ENCODE measurements around the gene SH2D4B.

The SH2D4B gene

GRCh38 chr10:80537736-80538480, at the start of gene SH2D4B:
TSS of gene SH2D4B (plus strand) at chr10:80537902. CDS start at chr10:80538332, 430 bp downstream.
- Histone ChIP-seq H3K4me3 (ENCODE audit: low read depth, low read length) (no peak within 1 kb of the TSS), H3K27ac (no peak within 1 kb of the TSS), H3K9me3 (ENCODE audit: severe bottlenecking) (no peaks in the 10 kb centered on the region), H3K27me3 (ENCODE audit: insufficient read depth, low read depth, severe bottlenecking) (no peaks in the 10 kb centered on the region), H3K36me3 (no peaks in the 10 kb centered on the region)
- DNase-seq: no peak
- no peak for TF ChIP-seq CTCF (IDR thresholded peaks at IDR 0.05; ENCODE audit: low read depth, low read length)

GRCh38 chr10:80488539-80489066, 49.1 kb upstream of the SH2D4B start:
- H3K27me3 ChIP-seq (ENCODE audit: insufficient read depth, low read depth, severe bottlenecking): no peaks in the 10 kb centered on the region
- DNase-seq: no peak
- TF ChIP-seq CTCF (IDR thresholded peaks at IDR 0.05; ENCODE audit: low read depth, low read length): no peak
- no peak overlapping the region for H3K4me3 ChIP-seq (ENCODE audit: low read depth, low read length)
- H3K36me3 ChIP-seq: peaks cover 31% of the 10 kb centered on the region
- H3K9me3 ChIP-seq (ENCODE audit: severe bottlenecking): no peaks in the 10 kb centered on the region
- no peak overlapping the region for H3K27ac ChIP-seq

GRCh38 chr10:80489371-80490112, 48.2 kb upstream of the SH2D4B start:
- peaks cover 39% of the 10 kb centered on the region for H3K36me3 ChIP-seq
- no peak for DNase-seq
- no peak overlapping the region for H3K27ac ChIP-seq
- H3K4me3 ChIP-seq (ENCODE audit: low read depth, low read length): no peak overlapping the region
- H3K27me3 ChIP-seq (ENCODE audit: insufficient read depth, low read depth, severe bottlenecking): no peaks in the 10 kb centered on the region
- no peaks in the 10 kb centered on the region for H3K9me3 ChIP-seq (ENCODE audit: severe bottlenecking)
- no peak for TF ChIP-seq CTCF (IDR thresholded peaks at IDR 0.05; ENCODE audit: low read depth, low read length)

GRCh38 chr10:80491251-80492102, 46.2 kb upstream of the SH2D4B start:
- Histone ChIP-seq H3K9me3 (ENCODE audit: severe bottlenecking) (no peaks in the 10 kb centered on the region), H3K36me3 (peaks cover 56% of the 10 kb centered on the region), H3K4me3 (ENCODE audit: low read depth, low read length) (no peak overlapping the region), H3K27ac (no peak overlapping the region), H3K27me3 (ENCODE audit: insufficient read depth, low read depth, severe bottlenecking) (no peaks in the 10 kb centered on the region)
- no peak for TF ChIP-seq CTCF (IDR thresholded peaks at IDR 0.05; ENCODE audit: low read depth, low read length)
- no peak for DNase-seq

GRCh38 chr10:80492848-80493521, 44.7 kb upstream of the SH2D4B start:
- Histone ChIP-seq H3K36me3 (peaks cover 61% of the 10 kb centered on the region), H3K4me3 (ENCODE audit: low read depth, low read length) (no peak overlapping the region), H3K9me3 (ENCODE audit: severe bottlenecking) (no peaks in the 10 kb centered on the region), H3K27me3 (ENCODE audit: insufficient read depth, low read depth, severe bottlenecking) (no peaks in the 10 kb centered on the region), H3K27ac (no peak overlapping the region)
- no peak for TF ChIP-seq CTCF (IDR thresholded peaks at IDR 0.05; ENCODE audit: low read depth, low read length)
- no peak for DNase-seq
